T follicular helper cell (primary cell): ENCODE measurements around the gene CD248.
"Not testable (repeated sequence)": the region's sequence is repeated elsewhere in the genome, so short reads cannot be mapped to it uniquely, and the experiment has no call there.

Source experiments
- DNase-seq: peaks from one replicate; pipeline ENCODE4 v3.0.0-alpha.2; 2020; ENCODE audit warnings: low read depth

CD248 gene

GRCh38 chr11:66276619-66277018 is 40.2 kb downstream of the CD248 start:
- not testable (repeated sequence) for DNase-seq

- DNase-seq: no peak
Measured at GRCh38 chr11:66275984-66276612, 40.7 kb downstream of the CD248 start.

GRCh38 chr11:66275396-66275795 is 41.4 kb downstream of the CD248 start:
- DNase-seq: no peak

GRCh38 chr11:66274219-66274618 is 42.6 kb downstream of the CD248 start:
- no peak for DNase-seq

GRCh38 chr11:66272596-66272995 is 44.2 kb downstream of the CD248 start:
- DNase-seq: no peak

- no peak for DNase-seq
Measured at GRCh38 chr11:66271816-66272215, 45.0 kb downstream of the CD248 start.

- no peak for DNase-seq
Measured at GRCh38 chr11:66268952-66269905, 47.6 kb downstream of the CD248 start.

GRCh38 chr11:66268244-66268951 is 48.4 kb downstream of the CD248 start, which contains the start of gene RAB1B:
Gene RAB1B (plus strand): TSS chr11:66268639. CDS start chr11:66268680, 41 bp downstream.
- peak; percentile 99 for DNase-seq

GRCh38 chr11:66267379-66268243 is 49.2 kb downstream of the CD248 start:
- peak; percentile 82 for DNase-seq

GRCh38 chr11:66267039-66267378 is 49.8 kb downstream of the CD248 start:
- DNase-seq: no peak

GRCh38 chr11:66266378-66267038 is 50.3 kb downstream of the CD248 start:
- DNase-seq: no peak

GRCh38 chr11:66265531-66266377 is 51.1 kb downstream of the CD248 start:
- DNase-seq: no peak

GRCh38 chr11:66264914-66265313 is 51.9 kb downstream of the CD248 start:
- DNase-seq: no peak
